MCF 10A (cell line): ENCODE measurements around the gene ZIC1. TPM values are rescaled to one million over a fixed set of nuclear protein-coding genes. Genes with fewer than 3 reads are reported as not detected.

Experiments
- BruUV-seq: library from RNA; stranded (reverse); fragments of 400-500 nt; replicated peaks from 2 replicates; lab custom pipeline; 2021; lab: Mats Ljungman, UMichigan
- CTCF ChIA-PET: fragments of 300-600 bp; sonication (Branson Sonifier 250); formaldehyde crosslinking; extraction: SDS; loops from one replicate; lab custom pipeline; 2021; ENCODE audit warnings: antibody characterized with exemption, inconsistent platforms; lab: Yijun Ruan, JAX
- POLR2A ChIA-PET: fragments of 300-600, 350-650 bp; sonication (Branson Sonifier 250); formaldehyde crosslinking; extraction: SDS; loops from one replicate; lab custom pipeline; 2020; ENCODE audit warnings: antibody characterized with exemption, inconsistent platforms; lab: Yijun Ruan, JAX
- DNase-seq: peaks from one replicate; pipeline ENCODE4 v3.0.0-alpha.2; 2018; ENCODE audit not compliant: unreplicated experiment
- H3K27ac Mint-ChIP-seq: one replicate; pipeline ENCODE4 v1.8.0; 2022; ENCODE audit warnings: mild to moderate bottlenecking, low read depth, mixed read lengths; ENCODE audit not compliant: unreplicated experiment
- H3K27me3 Mint-ChIP-seq: one replicate; pipeline ENCODE4 v1.8.0; 2022; ENCODE audit warnings: mixed read lengths; ENCODE audit not compliant: insufficient read depth, unreplicated experiment
- H3K36me3 Mint-ChIP-seq: one replicate; pipeline ENCODE4 v1.8.0; 2022; ENCODE audit warnings: mild to moderate bottlenecking, moderate library complexity, mixed read lengths; ENCODE audit not compliant: insufficient read depth, unreplicated experiment
- H3K4me1 Mint-ChIP-seq: one replicate; pipeline ENCODE4 v1.8.0; 2022; ENCODE audit warnings: mixed read lengths; ENCODE audit not compliant: insufficient read depth, unreplicated experiment
- H3K4me3 Mint-ChIP-seq: one replicate; pipeline ENCODE4 v1.8.0; 2022; ENCODE audit warnings: mild to moderate bottlenecking, moderate library complexity, mixed read lengths; ENCODE audit not compliant: unreplicated experiment
- H3K9me3 Mint-ChIP-seq: one replicate; pipeline ENCODE4 v1.8.0; 2022; ENCODE audit warnings: mixed read lengths; ENCODE audit not compliant: unreplicated experiment
- CTCF ChIP-seq: fragments of 200-600 bp; IDR thresholded peaks from one replicate; pipeline ENCODE4 v1.8.0; 2022; ENCODE audit warnings: antibody characterized with exemption, mild to moderate bottlenecking; ENCODE audit not compliant: unreplicated experiment
- intact Hi-C: fragments of 100-400 bp; cut with micrococcal nuclease; formaldehyde crosslinking; loops from 2 replicates; pipeline ENCODE4 v1.14.1; 2022
- total RNA-seq: library from RNA; stranded (reverse); gene quantifications from 2 replicates; pipeline ENCODE4 v1.2.3, GENCODE V29; 2022

Gene ZIC1
- total RNA-seq, 1 experiment from 2014 or later: not detected

DNA sequence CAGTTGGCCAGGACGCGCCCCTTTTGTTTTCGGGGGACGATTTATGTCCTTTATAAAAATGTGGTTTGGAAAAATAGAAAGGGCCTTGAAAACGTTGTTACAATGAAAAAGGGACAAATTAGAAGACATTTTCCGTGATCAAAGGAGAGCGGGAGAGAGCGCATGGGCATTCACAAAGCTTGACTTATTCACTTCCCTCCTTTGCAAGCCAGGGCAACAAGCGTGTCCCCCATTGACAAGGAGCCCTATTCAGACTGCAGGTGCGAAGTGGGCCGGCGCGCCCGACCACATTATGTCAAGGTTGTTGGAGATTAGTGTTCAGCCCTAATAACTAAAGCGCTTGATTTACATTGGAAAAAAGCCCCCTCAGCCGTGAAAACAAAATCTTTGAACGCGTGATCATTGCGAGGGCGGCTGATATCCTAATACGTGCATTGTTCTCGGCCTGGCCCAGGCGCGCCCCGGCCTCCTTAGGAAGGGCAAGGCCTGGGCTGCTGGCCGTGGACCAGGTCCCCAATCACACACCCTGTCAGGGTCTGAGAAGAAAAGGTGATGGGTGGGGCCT is 28.7 kb upstream of the ZIC1 start:
- Mint-ChIP-seq H3K4me3 (no peak overlapping the region), H3K4me1 (no peaks in the 10 kb centered on the region), H3K27me3 (peaks cover 82% of the 10 kb centered on the region), H3K36me3 (no peaks in the 10 kb centered on the region), H3K9me3 (no peaks in the 10 kb centered on the region), H3K27ac (no peak overlapping the region)
- CTCF ChIA-PET: interaction anchor here (0.6 kb wide), 1 partner anchor 38 kb away, joined by 3 read pairs; no protein-coding TSS in a partner anchor
- BruUV-seq: no TSS peak
- intact Hi-C loops: no loop called here
- POLR2A ChIA-PET: no interaction called here
- DNase-seq: no peak
- no peak for TF ChIP-seq CTCF

- POLR2A ChIA-PET: no interaction called here
- H3K4me3 Mint-ChIP-seq: no peak overlapping the region
- no peaks in the 10 kb centered on the region for H3K36me3 Mint-ChIP-seq
- no TSS peak for BruUV-seq
- CTCF ChIA-PET: no interaction called here
- intact Hi-C loops: no loop called here
- no peaks in the 10 kb centered on the region for H3K4me1 Mint-ChIP-seq
- no peaks in the 10 kb centered on the region for H3K9me3 Mint-ChIP-seq
- no peak for TF ChIP-seq CTCF
- no peak for DNase-seq
- H3K27ac Mint-ChIP-seq: no peak overlapping the region
- peaks cover 83% of the 10 kb centered on the region for H3K27me3 Mint-ChIP-seq
These were observed 28.2 kb upstream of the ZIC1 start for GRCh38 chr3:147380977-147381376.

- CTCF ChIA-PET: no interaction called here
- intact Hi-C loops: no loop called here
- Mint-ChIP-seq H3K36me3 (no peaks in the 10 kb centered on the region), H3K27me3 (peaks cover 83% of the 10 kb centered on the region), H3K27ac (no peak overlapping the region), H3K4me1 (no peaks in the 10 kb centered on the region), H3K4me3 (no peak overlapping the region), H3K9me3 (no peaks in the 10 kb centered on the region)
- no peak for DNase-seq
- no peak for TF ChIP-seq CTCF
- POLR2A ChIA-PET: no interaction called here
- no TSS peak for BruUV-seq
These were observed 27.6 kb upstream of the ZIC1 start for GRCh38 chr3:147381596-147381995.

DNA sequence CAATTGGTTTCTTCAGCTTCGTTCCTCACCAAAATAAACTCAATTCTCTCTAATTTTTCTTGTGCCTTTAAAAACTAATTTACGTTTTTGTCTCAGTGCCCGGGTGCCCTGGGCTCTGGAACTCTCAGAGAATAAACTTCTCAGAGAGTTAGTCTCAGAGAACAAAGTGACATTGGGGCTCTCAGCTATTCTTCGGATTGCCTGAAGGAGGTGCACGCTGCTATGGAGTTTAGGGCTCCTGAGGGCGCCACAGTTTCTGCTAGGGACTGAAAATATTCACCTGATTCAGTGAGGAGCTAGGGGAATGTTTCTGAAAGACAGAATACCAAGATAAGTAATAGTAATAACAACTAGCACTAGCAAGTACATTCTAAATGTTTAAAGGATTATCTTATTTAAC is 25.5 kb upstream of the ZIC1 start:
- Mint-ChIP-seq H3K27ac (no peak overlapping the region), H3K4me3 (no peak overlapping the region), H3K9me3 (no peaks in the 10 kb centered on the region), H3K36me3 (no peaks in the 10 kb centered on the region), H3K4me1 (no peaks in the 10 kb centered on the region), H3K27me3 (peaks cover 83% of the 10 kb centered on the region)
- DNase-seq: peak; percentile 17
- ChIA-PET CTCF (interaction anchor here (0.6 kb wide), 2 partner anchors 410 to 984 kb away, joined by 4 to 5 read pairs; no protein-coding TSS in a partner anchor), POLR2A (no interaction called here)
- no TSS peak for BruUV-seq
- no peak for TF ChIP-seq CTCF
- intact Hi-C loops: no loop called here
